CD14-positive monocyte (primary cell): ENCODE data around the gene PTPRN2. TPM values are rescaled to one million over a fixed set of nuclear protein-coding genes. Genes with fewer than 3 reads are reported as not detected.

ENCODE experiments used
- DNase-seq, 3 donors: peaks; one replicate each; pipeline ENCODE4 v3.0.0-alpha.2; 2011 to 2022
- H2AFZ ChIP-seq: 2 replicates; pipeline ENCODE4 v1.6.0; 2012; ENCODE audit warnings: mild to moderate bottlenecking, low read depth, low read length, inconsistent platforms; ENCODE audit not compliant: insufficient read depth, poor library complexity, severe bottlenecking
- H3K27ac ChIP-seq, 2 donors: 1 replicate in 1 of 2; 2 replicates in 1 of 2; pipeline ENCODE4 v1.5.1; 2012 to 2013; ENCODE audit warnings: low read length in 2 of 2, control low read depth in 1 of 2, inconsistent platforms in 1 of 2, low read depth in 1 of 2, mild to moderate bottlenecking in 1 of 2
- H3K27me3 ChIP-seq, 2 donors: one replicate each; pipeline versions ENCODE4 v1.6.0 to v1.6.1; 2011 to 2013; ENCODE audit warnings: low read length in 2 of 2; ENCODE audit not compliant: control insufficient read depth in 2 of 2, insufficient read depth in 2 of 2
- H3K36me3 ChIP-seq, 2 donors: replicated peaks in 1 of 2; 1 replicate in 1 of 2; 2 replicates in 1 of 2; pipeline versions ENCODE4 v1.5.1 to v1.6.1; 2012 to 2013; ENCODE audit warnings: low read length in 2 of 2, control low read depth in 1 of 2, inconsistent platforms in 1 of 2, mild to moderate bottlenecking in 1 of 2; ENCODE audit not compliant: insufficient read depth in 2 of 2, control insufficient read depth in 1 of 2
- H3K4me1 ChIP-seq, 2 donors: 1 replicate in 1 of 2; 2 replicates in 1 of 2; pipeline versions ENCODE4 v1.5.1 to v1.6.1; 2012 to 2013; ENCODE audit warnings: low read length in 2 of 2, control low read depth in 1 of 2, inconsistent platforms in 1 of 2, mild to moderate bottlenecking in 1 of 2, moderate library complexity in 1 of 2; ENCODE audit not compliant: insufficient read depth in 2 of 2, control insufficient read depth in 1 of 2
- H3K4me2 ChIP-seq: replicated peaks from 2 replicates; pipeline ENCODE3; 2012; ENCODE audit warnings: low read length, moderate library complexity, mild to moderate bottlenecking; ENCODE audit not compliant: poor library complexity, severe bottlenecking; ENCODE audit errors: extremely low read depth
- H3K4me3 ChIP-seq, 3 experiments: fragments of 200-600 bp in 1 of 3; sonication (generic) in 1 of 3; replicated peaks in 1 of 3; 1 replicate in 2 of 3; 2 replicates in 1 of 3; pipeline ENCODE4 v1.5.1; 2011 to 2013; ENCODE audit warnings: low read length in 3 of 3, mild to moderate bottlenecking in 3 of 3, control low read depth in 2 of 3, low read depth in 2 of 3, inconsistent platforms in 1 of 3, moderate library complexity in 1 of 3
- H3K79me2 ChIP-seq: 2 replicates; pipeline ENCODE4 v1.6.0; 2012; ENCODE audit warnings: mild to moderate bottlenecking, control low read depth, inconsistent platforms, low read length, moderate library complexity; ENCODE audit not compliant: insufficient read depth
- H3K9ac ChIP-seq: 2 replicates; pipeline ENCODE4 v1.6.0; 2017; ENCODE audit warnings: low read length, mild to moderate bottlenecking; ENCODE audit not compliant: insufficient read depth, poor library complexity, severe bottlenecking
- H3K9me3 ChIP-seq, 2 donors: replicated peaks in 1 of 2; 1 replicate in 1 of 2; 2 replicates in 1 of 2; pipeline versions ENCODE4 v1.5.1 to v1.6.1; 2012 to 2013; ENCODE audit warnings: low read length in 2 of 2, control low read depth in 1 of 2; ENCODE audit not compliant: control insufficient read depth in 1 of 2, insufficient read depth in 1 of 2
- H4K20me1 ChIP-seq: 2 replicates; pipeline ENCODE4 v1.6.0; 2012; ENCODE audit warnings: mild to moderate bottlenecking, low read length, control low read depth, moderate library complexity; ENCODE audit not compliant: insufficient read depth
- H3K27ac Mint-ChIP-seq, 7 donors: one replicate each; pipeline ENCODE4 v1.8.0; 2020; ENCODE audit warnings: mild to moderate bottlenecking in 7 of 7, mixed read lengths in 7 of 7, moderate library complexity in 6 of 7, inconsistent platforms in 2 of 7
- H3K27me3 Mint-ChIP-seq, 3 donors: one replicate each; pipeline ENCODE4 v1.8.0; 2021 to 2022; ENCODE audit warnings: low read depth in 3 of 3, mild to moderate bottlenecking in 3 of 3, mixed read lengths in 3 of 3, moderate library complexity in 3 of 3, inconsistent platforms in 1 of 3
- H3K36me3 Mint-ChIP-seq, 2 donors: one replicate each; pipeline ENCODE4 v1.8.0; 2020; ENCODE audit warnings: mixed read lengths in 2 of 2, inconsistent platforms in 1 of 2, mild to moderate bottlenecking in 1 of 2
- H3K4me1 Mint-ChIP-seq: one replicate; pipeline ENCODE4 v1.8.0; 2020; ENCODE audit warnings: mild to moderate bottlenecking, mixed read lengths
- H3K4me3 Mint-ChIP-seq, 2 donors: one replicate each; pipeline ENCODE4 v1.8.0; 2020; ENCODE audit warnings: mild to moderate bottlenecking in 2 of 2, mixed read lengths in 2 of 2, moderate library complexity in 1 of 2
- H3K9me3 Mint-ChIP-seq, 7 donors: one replicate each; pipeline ENCODE4 v1.8.0; 2020 to 2022; ENCODE audit warnings: mixed read lengths in 7 of 7, mild to moderate bottlenecking in 6 of 7, moderate library complexity in 6 of 7, inconsistent platforms in 2 of 7
- CTCF ChIP-seq: fragments of 200-600 bp; IDR thresholded peaks from one replicate; pipeline ENCODE4 v1.8.0; 2022; ENCODE audit warnings: antibody characterized with exemption, mild to moderate bottlenecking
- WGBS: methylation state at CpG from one replicate; pipeline ENCODE4 v1.1.5; 2013; ENCODE audit warnings: missing lambda C conversion rate; ENCODE audit not compliant: insufficient coverage; 5-methylcytosine and 5-hydroxymethylcytosine counted together
- intact Hi-C, 2 donors: fragments of 100-400 bp; cut with micrococcal nuclease; formaldehyde crosslinking; loops; one replicate each; pipeline versions ENCODE4 v1.15.0 to v1.15.1; 2023
- polyA plus RNA-seq, 3 donors: library from polyadenylated mRNA; depleted of rRNA in 1 of 3; unstranded in 2 of 3; stranded (reverse) in 1 of 3; fragments of 300-500 nt in 2 of 3; fragments of >200 nt in 1 of 3; fragmentation: Illumina TruSeq in 2 of 3; gene quantifications; 1 replicate in 2 of 3; 2 replicates in 1 of 3; pipeline ENCODE4 v1.2.3, GENCODE V29; 2012 to 2021

Gene PTPRN2
- polyA plus RNA-seq, 3 donors: 0.25 to 1.4 (median 0.97) TPM

GRCh38 chr7:157764946-157765537 lies 822.6 kb downstream of the PTPRN2 start:
- intact Hi-C loops: loop anchor here in 1 of 2 donors (10.0 kb wide), 1 partner anchor 110 kb away; no protein-coding TSS in a partner anchor
- no peak for DNase-seq
- H3K9ac ChIP-seq: no peak overlapping the region
- no peak overlapping the region for H2AFZ ChIP-seq
- H3K36me3 ChIP-seq: no peaks in the 10 kb centered on the region
- no peak overlapping the region for H3K4me3 ChIP-seq
- H3K4me2 ChIP-seq: no peak overlapping the region
- no peaks in the 10 kb centered on the region for H3K36me3 Mint-ChIP-seq
- H3K27me3 ChIP-seq: peaks cover 0 to 6% of the 10 kb centered on the region in 2 donors
- H4K20me1 ChIP-seq: no peaks in the 10 kb centered on the region
- no peak for TF ChIP-seq CTCF
- WGBS: 100% methylated on average over 1 of the region's 1 CpG
- peaks cover 4 to 10% of the 10 kb centered on the region in 2 donors for H3K9me3 ChIP-seq
- no peak overlapping the region for H3K4me3 Mint-ChIP-seq
- H3K9me3 Mint-ChIP-seq: peaks cover 10 to 17% (median 13%) of the 10 kb centered on the region in 7 donors
- peaks cover 4 to 10% (median 10%) of the 10 kb centered on the region in 3 donors for H3K27me3 Mint-ChIP-seq
- no peaks in the 10 kb centered on the region for H3K79me2 ChIP-seq
- H3K4me1 ChIP-seq: peaks cover 0 to 4% of the 10 kb centered on the region in 2 donors
- peaks cover 4% of the 10 kb centered on the region for H3K4me1 Mint-ChIP-seq
- no peak overlapping the region for H3K27ac ChIP-seq
- no peak overlapping the region for H3K27ac Mint-ChIP-seq

- Histone ChIP-seq H3K4me1 (no peaks in the 10 kb centered on the region), H3K27ac (no peak overlapping the region), H3K9me3 (peaks cover 4 to 10% of the 10 kb centered on the region in 2 donors), H4K20me1 (no peaks in the 10 kb centered on the region), H3K27me3 (peaks cover 0 to 3% of the 10 kb centered on the region in 2 donors), H3K9ac (no peak overlapping the region), H3K36me3 (no peaks in the 10 kb centered on the region), H2AFZ (no peak overlapping the region), H3K4me3 (no peak overlapping the region), H3K4me2 (no peak overlapping the region), H3K79me2 (no peaks in the 10 kb centered on the region)
- no peak for TF ChIP-seq CTCF
- whole genome bisulfite sequencing: 88% methylated on average over 2 of the region's 6 CpGs
- Mint-ChIP-seq H3K27me3 (peaks cover 7 to 12% (median 10%) of the 10 kb centered on the region in 3 donors), H3K27ac (no peak overlapping the region), H3K4me3 (no peak overlapping the region), H3K4me1 (no peaks in the 10 kb centered on the region), H3K9me3 (peaks cover 10 to 17% (median 13%) of the 10 kb centered on the region in 7 donors), H3K36me3 (no peaks in the 10 kb centered on the region)
- intact Hi-C loops: loop anchor here in 1 of 2 donors (10.0 kb wide), 1 partner anchor 111 kb away; no protein-coding TSS in a partner anchor
- no peak for DNase-seq
Measured at GRCh38 chr7:157764193-157764592, 823.4 kb downstream of the PTPRN2 start.
